Keratinocyte (primary cell): ENCODE data around the gene MBD3L1.

Experiments
- EZH2 ChIP-seq: IDR thresholded peaks from one replicate; pipeline ENCODE4 v1.6.1; 2012; ENCODE audit warnings: inconsistent platforms, mild to moderate bottlenecking, low read length, moderate library complexity
- TF ChIP-seq, protein P1 (sequence below), 3 experiments: IDR thresholded peaks in 1 of 3; conservative IDR thresholded peaks in 1 of 3; optimal IDR thresholded peaks in 1 of 3; 2 replicates in 2 of 3; 3 replicates in 1 of 3; pipeline versions ENCODE3 to v1.5.1; 2011; ENCODE audit warnings: low read length in 3 of 3, mild to moderate bottlenecking in 3 of 3, moderate library complexity in 2 of 3, control low read depth in 1 of 3, inconsistent platforms in 1 of 3; ENCODE audit not compliant: insufficient read depth in 2 of 3; ENCODE audit errors: extremely low read depth in 1 of 3

DNA sequence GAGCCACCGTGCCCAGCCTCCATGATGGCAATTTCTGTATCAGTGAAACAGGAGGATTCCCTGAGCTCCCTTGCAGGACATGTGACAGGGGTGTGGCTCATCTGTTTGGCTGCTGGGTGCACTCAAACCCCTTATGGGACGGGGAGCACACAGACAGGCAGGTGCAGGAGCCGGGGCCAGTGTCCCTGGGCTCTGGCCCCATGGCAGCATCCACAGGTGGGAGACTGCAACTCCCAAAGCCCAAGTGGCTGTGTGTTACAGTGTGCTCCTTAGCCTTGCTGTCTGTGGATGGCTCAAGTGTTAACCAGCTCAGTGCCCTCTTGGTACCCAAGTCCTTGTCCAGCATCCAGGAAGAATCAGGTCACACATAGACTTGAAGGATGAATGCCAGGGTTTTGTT lies 14.6 kb downstream of the MBD3L1 start:
- TF ChIP-seq, protein P1, sequence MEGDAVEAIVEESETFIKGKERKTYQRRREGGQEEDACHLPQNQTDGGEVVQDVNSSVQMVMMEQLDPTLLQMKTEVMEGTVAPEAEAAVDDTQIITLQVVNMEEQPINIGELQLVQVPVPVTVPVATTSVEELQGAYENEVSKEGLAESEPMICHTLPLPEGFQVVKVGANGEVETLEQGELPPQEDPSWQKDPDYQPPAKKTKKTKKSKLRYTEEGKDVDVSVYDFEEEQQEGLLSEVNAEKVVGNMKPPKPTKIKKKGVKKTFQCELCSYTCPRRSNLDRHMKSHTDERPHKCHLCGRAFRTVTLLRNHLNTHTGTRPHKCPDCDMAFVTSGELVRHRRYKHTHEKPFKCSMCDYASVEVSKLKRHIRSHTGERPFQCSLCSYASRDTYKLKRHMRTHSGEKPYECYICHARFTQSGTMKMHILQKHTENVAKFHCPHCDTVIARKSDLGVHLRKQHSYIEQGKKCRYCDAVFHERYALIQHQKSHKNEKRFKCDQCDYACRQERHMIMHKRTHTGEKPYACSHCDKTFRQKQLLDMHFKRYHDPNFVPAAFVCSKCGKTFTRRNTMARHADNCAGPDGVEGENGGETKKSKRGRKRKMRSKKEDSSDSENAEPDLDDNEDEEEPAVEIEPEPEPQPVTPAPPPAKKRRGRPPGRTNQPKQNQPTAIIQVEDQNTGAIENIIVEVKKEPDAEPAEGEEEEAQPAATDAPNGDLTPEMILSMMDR (optimal IDR thresholded peaks at IDR 0.05 in 1 of 3, IDR thresholded peaks at IDR 0.05 in 1 of 3, conservative IDR thresholded peaks at IDR 0.05 in 1 of 3; ENCODE audit: extremely low read depth in 1 of 3, insufficient read depth in 2 of 3, low read length in 3 of 3), result no peak
- no peak for TF ChIP-seq EZH2
